Uterus (tissue), 2 donors: Measurements from ENCODE around the gene PHTF2.
"Not testable (repeated sequence)": the region's sequence is repeated elsewhere in the genome, so short reads cannot be mapped to it uniquely, and the experiment has no call there.

Experiments
- CTCF ChIP-seq, 4 experiments: fragments of 200-600 bp in 2 of 4; fragments of 450-650 bp in 2 of 4; sonication (generic) in 2 of 4; IDR thresholded peaks; one replicate each; pipeline ENCODE4 v1.5.1; 2016 to 2019; ENCODE audit warnings: antibody characterized with exemption in 4 of 4, mild to moderate bottlenecking in 2 of 4, moderate library complexity in 1 of 4
- POLR2A ChIP-seq, 2 donors: fragments of 450-650 bp; IDR thresholded peaks; one replicate each; pipeline ENCODE4 v1.6.1; 2016; ENCODE audit warnings: antibody characterized with exemption in 2 of 2, mild to moderate bottlenecking in 1 of 2, moderate library complexity in 1 of 2

GRCh38 chr7:77999168-77999567, 200.6 kb downstream of the PHTF2 start:
- TF ChIP-seq CTCF, POLR2A (IDR thresholded peaks at IDR 0.05): not testable (repeated sequence)
